HS-5 (cell line): ENCODE measurements around the gene MEIS1.

Experiments used
- DNase-seq: peaks from one replicate; pipeline ENCODE4 v3.0.0-alpha.2; 2012; ENCODE audit warnings: low read depth

Gene MEIS1

GRCh38 chr2:66567729-66568128 lies 132.8 kb downstream of the MEIS1 start:
- DNase-seq, result no peak

DNA sequence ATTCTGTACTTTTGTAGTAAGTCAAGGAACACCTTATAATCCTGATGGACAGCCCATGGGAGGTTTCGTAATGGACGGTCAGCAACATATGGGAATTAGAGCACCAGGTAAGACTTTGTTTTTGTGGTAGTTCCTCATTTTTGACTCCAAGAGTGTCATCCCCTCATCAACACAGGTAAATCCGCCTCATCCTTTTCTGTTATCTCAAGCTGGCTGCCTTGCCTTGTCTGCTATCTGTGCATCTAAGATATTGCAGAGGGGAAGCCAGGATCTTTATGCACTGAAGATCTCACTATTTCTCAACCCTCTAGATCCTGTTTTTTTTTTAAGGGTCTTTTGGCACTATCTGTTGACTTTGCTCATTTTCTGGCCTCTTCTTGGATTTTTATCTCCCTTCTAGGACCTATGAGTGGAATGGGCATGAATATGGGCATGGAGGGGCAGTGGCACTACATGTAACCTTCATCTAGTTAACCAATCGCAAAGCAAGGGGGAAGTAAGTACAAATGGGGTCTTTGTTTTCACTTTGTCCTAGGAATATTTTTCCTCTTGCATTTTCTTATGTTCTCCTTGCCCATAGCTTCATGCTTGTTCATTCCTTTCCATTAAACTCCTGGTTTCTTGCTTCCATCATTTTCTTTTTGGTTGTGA lies 133.8 kb downstream of the MEIS1 start:
- no peak for DNase-seq

- no peak for DNase-seq
These were observed 134.5 kb downstream of the MEIS1 start for GRCh38 chr2:66569321-66569851.

- DNase-seq, result no peak
These were observed 135.0 kb downstream of the MEIS1 start for GRCh38 chr2:66569974-66570373.

DNA sequence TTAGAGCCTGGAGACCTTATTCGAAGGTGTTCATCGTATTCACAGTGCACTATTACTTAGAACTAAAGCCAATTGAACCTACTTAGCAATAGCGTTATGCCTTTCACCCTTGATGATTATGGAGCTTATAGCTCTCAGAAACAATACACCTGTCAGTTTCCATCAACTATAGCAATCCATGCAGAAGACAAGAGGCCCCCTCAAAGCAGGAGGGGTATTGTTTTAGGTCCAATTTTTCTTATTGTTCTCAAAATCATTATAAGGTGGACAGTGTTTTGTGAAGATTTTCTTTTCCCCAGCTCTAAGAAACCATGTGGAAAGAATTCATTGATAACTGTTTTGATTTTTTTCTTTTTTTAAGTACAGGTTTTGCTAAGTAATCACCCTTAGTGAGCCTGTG lies 135.5 kb downstream of the MEIS1 start:
- no peak for DNase-seq

DNA sequence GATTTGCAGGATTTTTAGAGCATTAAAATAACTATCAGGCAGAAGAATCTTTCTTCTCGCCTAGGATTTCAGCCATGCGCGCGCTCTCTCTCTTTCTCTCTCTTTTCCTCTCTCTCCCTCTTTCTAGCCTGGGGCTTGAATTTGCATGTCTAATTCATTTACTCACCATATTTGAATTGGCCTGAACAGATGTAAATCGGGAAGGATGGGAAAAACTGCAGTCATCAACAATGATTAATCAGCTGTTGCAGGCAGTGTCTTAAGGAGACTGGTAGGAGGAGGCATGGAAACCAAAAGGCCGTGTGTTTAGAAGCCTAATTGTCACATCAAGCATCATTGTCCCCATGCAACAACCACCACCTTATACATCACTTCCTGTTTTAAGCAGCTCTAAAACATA lies 137.0 kb downstream of the MEIS1 start:
- no peak for DNase-seq

DNA sequence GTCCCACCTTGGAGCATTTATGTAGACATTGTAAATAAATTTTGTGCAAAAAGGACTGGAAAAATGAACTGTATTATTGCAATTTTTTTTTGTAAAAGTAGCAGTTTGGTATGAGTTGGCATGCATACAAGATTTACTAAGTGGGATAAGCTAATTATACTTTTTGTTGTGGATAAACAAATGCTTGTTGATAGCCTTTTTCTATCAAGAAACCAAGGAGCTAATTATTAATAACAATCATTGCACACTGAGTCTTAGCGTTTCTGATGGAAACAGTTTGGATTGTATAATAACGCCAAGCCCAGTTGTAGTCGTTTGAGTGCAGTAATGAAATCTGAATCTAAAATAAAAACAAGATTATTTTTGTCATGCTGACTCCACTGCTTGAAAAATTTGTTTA lies 137.5 kb downstream of the MEIS1 start:
- no peak for DNase-seq

GRCh38 chr2:66573416-66573815 lies 138.5 kb downstream of the MEIS1 start:
- DNase-seq, result no peak

DNA sequence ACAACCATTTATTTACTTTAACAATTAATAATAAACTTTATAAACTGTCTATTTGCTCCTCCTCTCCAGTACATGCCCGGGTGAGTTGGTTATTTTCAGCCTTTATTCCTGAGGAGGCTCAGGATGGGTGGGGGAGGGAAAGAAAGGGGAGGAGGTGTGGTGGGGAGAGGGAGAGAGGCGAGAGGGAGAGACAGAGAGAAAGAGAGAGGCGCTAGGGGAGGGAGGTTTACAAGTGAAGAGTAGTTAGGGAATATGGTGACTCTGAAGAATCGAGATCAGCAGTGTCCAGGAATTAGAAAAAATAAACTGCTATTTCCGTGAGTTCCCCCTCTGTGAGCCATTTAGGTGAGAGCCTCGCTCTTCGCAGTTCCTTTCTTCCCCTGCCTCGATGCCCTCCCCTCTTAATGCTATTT lies 138.9 kb downstream of the MEIS1 start:
- DNase-seq, result no peak

GRCh38 chr2:66574701-66575624 lies 140.0 kb downstream of the MEIS1 start:
- DNase-seq, result peak; percentile 51

- no peak for DNase-seq
These were observed 140.8 kb downstream of the MEIS1 start for GRCh38 chr2:66575625-66576310.

DNA sequence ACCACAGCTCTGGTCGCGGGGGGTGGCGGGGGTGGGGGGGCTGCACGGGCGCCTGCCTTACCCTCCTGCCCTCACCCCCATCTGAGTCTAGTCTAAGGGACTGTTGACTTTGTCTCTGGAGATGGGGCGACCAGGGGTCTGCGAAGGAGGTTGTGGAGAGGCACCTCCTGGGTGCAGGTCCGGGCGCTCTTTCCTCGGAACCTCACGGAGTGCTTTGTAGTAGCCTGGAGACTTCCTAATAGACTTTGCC lies 141.3 kb downstream of the MEIS1 start:
- no peak for DNase-seq

DNA sequence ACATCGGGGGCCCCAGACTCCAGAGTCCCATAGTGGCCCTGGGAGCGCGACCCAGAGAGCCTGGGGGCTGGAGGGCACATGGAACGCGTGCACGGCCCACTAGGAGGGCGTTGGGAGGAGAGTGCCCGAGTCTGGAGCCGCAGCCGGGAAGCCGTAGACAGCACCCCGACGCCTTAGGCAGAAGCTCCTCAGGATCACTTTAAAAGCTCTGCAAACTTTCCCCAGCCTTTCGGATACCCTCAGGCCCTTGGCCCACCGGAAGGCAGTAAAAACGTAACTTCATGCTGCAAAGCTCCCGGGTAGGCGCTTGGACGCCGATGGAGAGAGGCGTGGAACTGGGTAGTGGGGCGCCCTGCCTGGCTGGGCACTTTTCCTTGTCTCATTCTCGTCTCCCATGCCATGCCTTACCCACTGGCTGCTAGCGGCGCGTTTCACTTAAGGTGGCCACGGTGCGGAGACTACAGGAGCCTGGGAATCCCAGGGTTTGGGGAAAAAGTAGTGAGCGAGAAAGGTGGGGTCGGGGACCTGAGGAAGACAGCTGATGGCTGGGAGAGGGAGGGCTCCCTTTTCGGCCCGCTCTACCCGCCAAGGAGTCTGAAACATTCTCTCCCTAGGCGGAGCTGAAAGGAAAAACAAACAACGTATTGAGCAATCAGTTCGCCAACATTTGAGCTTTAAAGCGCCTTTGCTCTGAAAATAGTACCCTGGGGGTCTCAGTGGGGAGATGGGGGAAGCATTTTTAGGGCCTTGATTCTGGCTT lies 141.8 kb downstream of the MEIS1 start:
- no peak for DNase-seq

GRCh38 chr2:66577321-66578053 lies 142.6 kb downstream of the MEIS1 start:
- DNase-seq, result no peak

GRCh38 chr2:66578054-66578686 lies 143.2 kb downstream of the MEIS1 start:
- DNase-seq, result no peak

DNA sequence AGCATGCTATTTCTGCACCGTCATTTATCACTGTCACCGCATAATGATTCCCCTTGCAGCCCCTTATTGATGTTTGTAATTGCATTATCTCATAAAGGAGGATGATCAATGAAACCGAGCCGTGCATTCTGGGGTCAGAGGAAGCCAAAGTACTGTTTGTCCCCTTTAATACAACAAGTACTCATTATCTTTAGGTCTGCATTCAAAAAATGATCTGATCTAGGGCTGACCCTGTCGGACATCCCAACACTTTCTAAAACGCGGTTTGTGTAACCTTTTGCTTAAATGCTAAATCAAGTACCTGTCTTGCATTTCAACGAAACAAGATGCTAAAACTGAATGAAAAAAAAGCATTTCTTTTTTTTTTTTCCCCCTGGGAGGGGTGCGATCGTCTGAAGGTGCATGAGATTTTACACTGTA lies 143.8 kb downstream of the MEIS1 start:
- DNase-seq, result no peak

- no peak for DNase-seq
These were observed 144.5 kb downstream of the MEIS1 start for GRCh38 chr2:66579186-66580126.

DNA sequence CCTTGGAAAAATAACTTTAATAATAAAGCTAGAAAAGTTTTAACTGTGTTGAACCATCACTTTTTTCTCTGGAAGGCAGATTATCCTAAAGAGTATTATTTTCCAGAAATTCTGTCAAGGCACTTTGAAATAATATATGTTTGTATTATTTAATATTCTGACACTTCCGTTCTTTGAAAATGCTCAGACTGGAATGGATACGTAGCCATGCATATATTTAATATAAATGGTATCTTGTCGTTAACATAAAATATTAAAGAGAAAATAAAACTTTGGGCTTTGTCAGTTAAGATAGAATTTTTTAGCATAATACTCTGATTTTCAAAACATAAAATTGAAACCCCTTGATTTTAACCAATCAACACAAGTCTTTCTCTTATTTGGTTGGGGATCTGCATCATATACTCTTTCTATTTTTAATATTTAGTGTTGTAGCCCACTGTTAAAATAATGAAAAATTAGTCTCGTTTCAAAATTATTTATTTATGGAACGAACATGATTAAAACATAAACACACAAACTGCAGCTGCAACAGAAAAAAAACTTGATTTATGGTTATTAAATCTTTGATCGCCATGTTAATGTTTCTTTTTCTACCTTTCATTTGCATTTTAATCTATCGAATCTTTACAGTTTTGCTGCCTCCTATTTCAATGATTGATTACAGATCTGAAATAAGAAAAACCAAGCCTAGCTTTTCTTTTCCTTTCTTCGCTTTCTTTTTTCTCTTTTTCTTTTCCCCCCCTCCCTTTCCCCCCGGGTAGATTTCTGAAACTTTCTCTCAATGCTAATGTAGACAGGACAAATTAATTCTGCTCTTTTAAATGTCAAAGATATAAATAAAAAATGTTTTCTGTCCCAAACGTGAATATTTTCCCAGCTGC lies 145.5 kb downstream of the MEIS1 start:
- no peak for DNase-seq
